SK-N-SH treated with all-trans-retinoic acid at 6 μM for 48 hours (cell line): ENCODE data around the gene PTPN22.

Experiments
- ATAC-seq: fragments of 200-7000 bp; cut with Tn5 transposase; 3 replicates; pipeline ENCODE4 v1.9.1; 2020; ENCODE audit warnings: mild to moderate bottlenecking, moderate library complexity
- ARNTL ChIP-seq: fragments of 450-650 bp; formaldehyde crosslinking; IDR thresholded peaks from 2 replicates; pipeline ENCODE4 v1.5.0; 2020; ENCODE audit warnings: low read depth, mild to moderate bottlenecking, moderate library complexity, borderline replicate concordance
- BACH2 ChIP-seq: fragments of 250-450 bp; sonication (Bioruptor Pico); IDR thresholded peaks from 2 replicates; pipeline ENCODE4 v1.9.0; 2021; ENCODE audit warnings: mild to moderate bottlenecking, borderline replicate concordance
- CREB5 ChIP-seq: fragments of 250-450 bp; sonication (Bioruptor Pico); IDR thresholded peaks from 2 replicates; pipeline ENCODE4 v1.5.1; 2020; ENCODE audit warnings: low read depth, mild to moderate bottlenecking, moderate library complexity
- CSDC2 ChIP-seq: fragments of 250-450 bp; sonication (Bioruptor Pico); IDR thresholded peaks from 2 replicates; pipeline ENCODE4 v1.5.0; 2020; ENCODE audit warnings: mild to moderate bottlenecking, moderate library complexity
- CSRNP3 ChIP-seq: fragments of 250-450 bp; sonication (Bioruptor Pico); IDR thresholded peaks from 2 replicates; pipeline ENCODE4 v1.5.1; 2021; ENCODE audit warnings: mild to moderate bottlenecking, moderate library complexity
- ESRRG ChIP-seq: fragments of 250-450 bp; sonication (Bioruptor Pico); IDR thresholded peaks from 2 replicates; pipeline ENCODE4 v1.6.1; 2021; ENCODE audit warnings: mild to moderate bottlenecking
- GLIS3 ChIP-seq: fragments of 250-450 bp; sonication (Bioruptor Pico); IDR thresholded peaks from 2 replicates; pipeline ENCODE4 v1.5.0; 2020; ENCODE audit warnings: mild to moderate bottlenecking, moderate library complexity
- ISL1 ChIP-seq: fragments of 250-450 bp; sonication (Bioruptor Pico); IDR thresholded peaks from 2 replicates; pipeline ENCODE4 v2.1.2; 2022; ENCODE audit warnings: mild to moderate bottlenecking, moderate library complexity
- PPARA ChIP-seq: fragments of 250-450 bp; sonication (Bioruptor Pico); IDR thresholded peaks from 2 replicates; pipeline ENCODE4 v1.5.0; 2020; ENCODE audit warnings: mild to moderate bottlenecking, borderline replicate concordance
- RARB ChIP-seq: fragments of 250-450 bp; sonication (Bioruptor Pico); IDR thresholded peaks from 2 replicates; pipeline ENCODE4 v1.8.0; 2021; ENCODE audit warnings: mild to moderate bottlenecking, moderate library complexity
- SNAI2 ChIP-seq: fragments of 250-450 bp; sonication (Bioruptor Pico); IDR thresholded peaks from 2 replicates; pipeline ENCODE4 v1.5.0; 2020; ENCODE audit warnings: mild to moderate bottlenecking, moderate library complexity
- TCF4 ChIP-seq: fragments of 250-450 bp; sonication (Bioruptor Pico); IDR thresholded peaks from 2 replicates; pipeline ENCODE4 v1.8.0; 2021; ENCODE audit warnings: mild to moderate bottlenecking, moderate library complexity, borderline replicate concordance
- ZC3H10 ChIP-seq: fragments of 250-450 bp; sonication (Bioruptor Pico); IDR thresholded peaks from 2 replicates; pipeline ENCODE4 v1.5.1; 2021; ENCODE audit warnings: mild to moderate bottlenecking, moderate library complexity
- ZFP3 ChIP-seq: fragments of 250-450 bp; sonication (Bioruptor Pico); IDR thresholded peaks from 2 replicates; pipeline ENCODE4 v1.5.0; 2020; ENCODE audit warnings: mild to moderate bottlenecking, moderate library complexity
- ZFP30 ChIP-seq: fragments of 450-650 bp; formaldehyde crosslinking; IDR thresholded peaks from 2 replicates; pipeline ENCODE4 v1.5.0; 2022; ENCODE audit warnings: mild to moderate bottlenecking, moderate library complexity
- ZNF70 ChIP-seq: fragments of 450-650 bp; formaldehyde crosslinking; IDR thresholded peaks from 2 replicates; pipeline ENCODE4 v1.5.0; 2020; ENCODE audit warnings: mild to moderate bottlenecking, moderate library complexity
- ZNF8 ChIP-seq: fragments of 450-650 bp; formaldehyde crosslinking; IDR thresholded peaks from 2 replicates; pipeline ENCODE4 v1.5.0; 2020; ENCODE audit warnings: mild to moderate bottlenecking, moderate library complexity
- TF ChIP-seq, protein P1 (sequence below): fragments of 250-450 bp; sonication (Bioruptor Pico); IDR thresholded peaks from 2 replicates; pipeline ENCODE4 v1.8.0; 2021; ENCODE audit warnings: low read depth, mild to moderate bottlenecking, moderate library complexity, borderline replicate concordance

PTPN22 gene

DNA sequence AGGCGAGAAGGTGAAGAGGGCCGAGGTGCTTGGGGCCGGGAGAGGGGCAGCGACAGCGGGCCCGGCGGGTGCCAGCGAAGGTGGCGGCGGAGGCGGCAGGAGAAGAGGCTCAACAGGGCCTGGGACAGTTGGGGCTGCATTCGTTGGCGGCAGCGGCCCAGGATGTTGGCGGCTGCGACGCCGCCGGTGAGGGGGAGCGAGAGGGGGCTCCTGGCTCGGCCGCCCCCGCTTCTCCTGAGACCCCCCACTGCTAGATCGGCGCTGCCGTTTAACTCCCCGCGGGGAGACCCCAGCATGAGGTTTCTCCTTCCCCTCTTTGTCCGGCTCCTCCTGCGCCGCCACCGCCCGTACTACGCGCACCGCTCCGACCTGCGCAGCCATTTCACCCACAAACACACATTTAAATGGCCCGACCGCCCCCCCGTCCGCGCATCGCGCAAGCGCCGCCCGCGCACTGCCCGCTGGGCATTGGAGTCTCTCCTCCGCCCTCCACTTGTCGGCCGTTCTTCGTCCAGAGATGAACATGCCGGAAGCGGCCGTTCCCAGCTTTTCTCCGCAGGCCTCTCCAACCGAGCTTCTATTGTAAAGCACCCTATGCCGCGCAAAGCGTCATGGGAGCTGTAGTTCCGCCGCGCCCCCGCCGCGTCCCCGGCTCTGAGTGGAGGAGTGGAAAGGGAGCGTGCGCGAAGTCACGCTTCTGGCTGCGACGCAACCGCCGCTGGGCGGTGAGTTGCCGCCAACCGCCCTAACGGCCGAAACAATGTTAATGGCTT lies 59.4 kb downstream of the PTPN22 start, which contains the start of gene RSBN1:
TSS of gene RSBN1 (minus strand) at position 589 of the 773 bp plus-strand sequence. CDS start at position 525, 64 bp downstream.
- peak; percentile 97 for ATAC-seq
- TF ChIP-seq, protein P1, sequence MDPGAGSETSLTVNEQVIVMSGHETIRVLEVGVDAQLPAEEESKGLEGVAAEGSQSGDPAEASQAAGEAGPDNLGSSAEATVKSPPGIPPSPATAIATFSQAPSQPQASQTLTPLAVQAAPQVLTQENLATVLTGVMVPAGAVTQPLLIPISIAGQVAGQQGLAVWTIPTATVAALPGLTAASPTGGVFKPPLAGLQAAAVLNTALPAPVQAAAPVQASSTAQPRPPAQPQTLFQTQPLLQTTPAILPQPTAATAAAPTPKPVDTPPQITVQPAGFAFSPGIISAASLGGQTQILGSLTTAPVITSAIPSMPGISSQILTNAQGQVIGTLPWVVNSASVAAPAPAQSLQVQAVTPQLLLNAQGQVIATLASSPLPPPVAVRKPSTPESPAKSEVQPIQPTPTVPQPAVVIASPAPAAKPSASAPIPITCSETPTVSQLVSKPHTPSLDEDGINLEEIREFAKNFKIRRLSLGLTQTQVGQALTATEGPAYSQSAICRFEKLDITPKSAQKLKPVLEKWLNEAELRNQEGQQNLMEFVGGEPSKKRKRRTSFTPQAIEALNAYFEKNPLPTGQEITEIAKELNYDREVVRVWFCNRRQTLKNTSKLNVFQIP (CRISPR knock-in tag): no peak
- TF ChIP-seq SNAI2 (no peak), ARNTL (CRISPR knock-in tag) (no peak), CSRNP3 (CRISPR knock-in tag) (no peak), GLIS3 (CRISPR knock-in tag) (peak; percentile 80; the same call in 1 of the 2 replicates), CREB5 (CRISPR knock-in tag) (no peak), ZNF70 (CRISPR knock-in tag) (no peak)

- TF ChIP-seq CSRNP3 (CRISPR knock-in tag) (no peak), ARNTL (CRISPR knock-in tag) (no peak)
- peak; percentile 60 for ATAC-seq
Observed at GRCh38 chr1:113811156-113811887, 60.2 kb downstream of the PTPN22 start.

DNA sequence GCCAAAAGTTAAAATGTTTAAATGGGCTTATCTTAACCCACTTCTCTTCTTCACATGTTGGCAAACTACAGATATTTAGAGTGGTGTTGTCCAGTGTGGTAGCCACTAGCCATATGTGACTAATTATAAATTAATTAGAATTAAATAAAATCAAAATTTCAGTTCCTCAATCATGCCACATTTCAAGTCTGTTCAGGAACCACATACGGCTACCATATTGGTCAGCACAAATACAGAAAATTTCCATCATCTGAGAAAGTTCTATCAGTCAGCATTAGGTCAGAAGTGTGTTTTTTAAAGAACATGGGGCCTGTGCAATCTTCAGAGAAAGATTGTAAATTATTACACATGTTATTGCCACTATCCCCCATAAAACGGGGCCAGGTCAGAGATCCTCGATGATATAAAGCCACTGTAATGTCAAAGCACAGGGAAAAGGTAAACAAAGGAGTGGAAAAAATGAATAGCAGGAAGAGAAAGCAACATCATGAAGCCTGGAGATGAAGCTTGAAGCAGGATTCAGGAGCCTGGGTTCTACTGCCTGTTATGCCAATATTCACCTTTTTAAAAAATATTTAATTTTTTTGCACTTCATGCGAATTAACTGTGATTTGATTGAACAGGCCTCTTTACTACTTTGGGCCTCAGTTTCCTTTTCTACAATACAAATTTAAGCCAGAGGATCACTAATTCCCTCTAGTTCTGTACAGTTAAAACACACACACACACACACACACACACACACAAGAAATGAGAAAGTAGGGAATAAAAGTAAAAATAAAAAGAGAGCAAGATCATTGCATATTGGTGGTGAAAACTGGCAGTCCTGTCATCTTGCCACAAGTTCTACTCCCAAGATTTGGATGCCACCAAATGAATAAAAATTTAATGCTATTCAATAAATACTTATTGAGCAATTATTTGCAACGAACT lies 61.6 kb downstream of the PTPN22 start:
- no peak for ATAC-seq
- TF ChIP-seq GLIS3 (CRISPR knock-in tag) (no peak), ZC3H10 (no peak), BACH2 (CRISPR knock-in tag) (no peak), ESRRG (no peak), RARB (CRISPR knock-in tag) (no peak)

GRCh38 chr1:113808450-113809195 lies 62.9 kb downstream of the PTPN22 start:
- no peak for ATAC-seq
- TF ChIP-seq ZFP3 (CRISPR knock-in tag): no peak
- no peak for TF ChIP-seq ZNF70 (CRISPR knock-in tag)
- no peak for TF ChIP-seq SNAI2
- TF ChIP-seq PPARA (CRISPR knock-in tag): no peak
- TF ChIP-seq ISL1 (CRISPR knock-in tag): no peak
- peak; percentile 97 for TF ChIP-seq ZNF8 (CRISPR knock-in tag)
- TF ChIP-seq CSDC2 (CRISPR knock-in tag): no peak
- TF ChIP-seq GLIS3 (CRISPR knock-in tag): no peak

DNA sequence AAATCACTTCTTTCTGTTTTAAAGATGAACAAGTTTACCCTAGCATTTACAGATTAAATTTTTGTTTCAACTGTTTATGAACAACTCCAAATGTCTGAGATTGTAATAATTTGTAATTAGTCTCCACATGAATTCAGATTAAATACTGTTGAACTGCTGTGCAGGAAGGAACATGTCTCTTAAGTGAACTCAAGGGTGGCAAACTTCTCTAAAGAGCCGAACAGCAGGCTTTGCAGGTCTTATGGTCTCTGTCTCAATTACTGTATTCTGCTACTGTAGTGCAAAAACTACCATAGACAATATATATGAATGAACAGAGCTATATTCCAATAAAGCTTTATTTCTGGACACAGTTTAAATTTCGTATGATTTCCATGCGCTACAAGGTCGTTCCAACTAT lies 65.9 kb downstream of the PTPN22 start:
- ATAC-seq: no peak
- no peak for TF ChIP-seq GLIS3 (CRISPR knock-in tag)
- TF ChIP-seq CSDC2 (CRISPR knock-in tag): no peak
- TF ChIP-seq ZFP30 (CRISPR knock-in tag): no peak
- TF ChIP-seq, protein P1 (CRISPR knock-in tag): no peak
- no peak for TF ChIP-seq TCF4 (CRISPR knock-in tag)
- TF ChIP-seq ISL1 (CRISPR knock-in tag): no peak
- TF ChIP-seq CREB5 (CRISPR knock-in tag): no peak
- TF ChIP-seq SNAI2: no peak
